HG02970 (cell line): Measurements from ENCODE around the gene IQSEC1.

Experiments used
- ATAC-seq: cut with Tn5 transposase; IDR thresholded peaks from one replicate; pipeline ENCODE4 v1.9.1; 2021; ENCODE audit warnings: mild to moderate bottlenecking, moderate library complexity, moderate number of reproducible peaks; ENCODE audit not compliant: unreplicated experiment, low FRiP score

The IQSEC1 gene

GRCh38 chr3:13071695-13072094, 1.5 kb downstream of the IQSEC1 start:
- ATAC-seq = no peak

GRCh38 chr3:13070391-13071070, 2.7 kb downstream of the IQSEC1 start:
- ATAC-seq = no peak

- ATAC-seq = no peak
These were observed 3.7 kb downstream of the IQSEC1 start for GRCh38 chr3:13069495-13069894.

GRCh38 chr3:13068269-13069010, 4.8 kb downstream of the IQSEC1 start:
- ATAC-seq = no peak

GRCh38 chr3:13067778-13068177, 5.5 kb downstream of the IQSEC1 start:
- ATAC-seq = no peak

- no peak for ATAC-seq
These were observed 6.4 kb downstream of the IQSEC1 start for GRCh38 chr3:13066834-13067233.

GRCh38 chr3:13066236-13066635, 7.0 kb downstream of the IQSEC1 start:
- ATAC-seq = no peak

GRCh38 chr3:13065727-13066126, 7.5 kb downstream of the IQSEC1 start:
- ATAC-seq = no peak

GRCh38 chr3:13064964-13065363, 8.3 kb downstream of the IQSEC1 start:
- no peak for ATAC-seq

GRCh38 chr3:13064159-13064868, 8.9 kb downstream of the IQSEC1 start:
- ATAC-seq = no peak

- ATAC-seq = no peak
These were observed 10.0 kb downstream of the IQSEC1 start for GRCh38 chr3:13063225-13063624.

GRCh38 chr3:13062647-13063046, 10.6 kb downstream of the IQSEC1 start:
- ATAC-seq = no peak

- no peak for ATAC-seq
These were observed 12.8 kb downstream of the IQSEC1 start for GRCh38 chr3:13060341-13060910.

GRCh38 chr3:13058346-13059120, 14.7 kb downstream of the IQSEC1 start:
- no peak for ATAC-seq

- ATAC-seq = no peak
These were observed 15.8 kb downstream of the IQSEC1 start for GRCh38 chr3:13057282-13058040.

- ATAC-seq = no peak
These were observed 17.6 kb downstream of the IQSEC1 start for GRCh38 chr3:13055634-13056033.

- ATAC-seq = no peak
These were observed 18.6 kb downstream of the IQSEC1 start for GRCh38 chr3:13054341-13055285.

GRCh38 chr3:13053893-13054292, 19.3 kb downstream of the IQSEC1 start:
- ATAC-seq = no peak

- ATAC-seq = no peak
These were observed 19.8 kb downstream of the IQSEC1 start for GRCh38 chr3:13053420-13053819.
